Gastroesophageal sphincter (tissue), 3 donors: Measurements from ENCODE around the gene SAA1.

Experiments used
- CTCF ChIP-seq, 4 experiments: fragments of 200-600 bp in 2 of 4; fragments of 450-650 bp in 2 of 4; sonication (generic) in 1 of 4; IDR thresholded peaks; one replicate each; pipeline ENCODE4 v1.5.1; 2017 to 2019; ENCODE audit warnings: antibody characterized with exemption in 4 of 4, mild to moderate bottlenecking in 2 of 4, moderate library complexity in 2 of 4
- EP300 ChIP-seq: sonication (generic); formaldehyde crosslinking; IDR thresholded peaks from one replicate; pipeline ENCODE4 v1.6.1; 2017; ENCODE audit warnings: antibody characterized with exemption, mild to moderate bottlenecking
- POLR2AphosphoS5 ChIP-seq: sonication (generic); formaldehyde crosslinking; IDR thresholded peaks from one replicate; pipeline ENCODE4 v1.6.1; 2017; ENCODE audit warnings: antibody characterized with exemption

- TF ChIP-seq POLR2AphosphoS5 (no peak), EP300 (no peak), CTCF (IDR thresholded peaks at IDR 0.05) (no peak)
Observed at GRCh38 chr11:18223591-18224387, 42.3 kb upstream of the SAA1 start.
